ENCODE data around the gene XRCC5.

The XRCC5 gene

DNA sequence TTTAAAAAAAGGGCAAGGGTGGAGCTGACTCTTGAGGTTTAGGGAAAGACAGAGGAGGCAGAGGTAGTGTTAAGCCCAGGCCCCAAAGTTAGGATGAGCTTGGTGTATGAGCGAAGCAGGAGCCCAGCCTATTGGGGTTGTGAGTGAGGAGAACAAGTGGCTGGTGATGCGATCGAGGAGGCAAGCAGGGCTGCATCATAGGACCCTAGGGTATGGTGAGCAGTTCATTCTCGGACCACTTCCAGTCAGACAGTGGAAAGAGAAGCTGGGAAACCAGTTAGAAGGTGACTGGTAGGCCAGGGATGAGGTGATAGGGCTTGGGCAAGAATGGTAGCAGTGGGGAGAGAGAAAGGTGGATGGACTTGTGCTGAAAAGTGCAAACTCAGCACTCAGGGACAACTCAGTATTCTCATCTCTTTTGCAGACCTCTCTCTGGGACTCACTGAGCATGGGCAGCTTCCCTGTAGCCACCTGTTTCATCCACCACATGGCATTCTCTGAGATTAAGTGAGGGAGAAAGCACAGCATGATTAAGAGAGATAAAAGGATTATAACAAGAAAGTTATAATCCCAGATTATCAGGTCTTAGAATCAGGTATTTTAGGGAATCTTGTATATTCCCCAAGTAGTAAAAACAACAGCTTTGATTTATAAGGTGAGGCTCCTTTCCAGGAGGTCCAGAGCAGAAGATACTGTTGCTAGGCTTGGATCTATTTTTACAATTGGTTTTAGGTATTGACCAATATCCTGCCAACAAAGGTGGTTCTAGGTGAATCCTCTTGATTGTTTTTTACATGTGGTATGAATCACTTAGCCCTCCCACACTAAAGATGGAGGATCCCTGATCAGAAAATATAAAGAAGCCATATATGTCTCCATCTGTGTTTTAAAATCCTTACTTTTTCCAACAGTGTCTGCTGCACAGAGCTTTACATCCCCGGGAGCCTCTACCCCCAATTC, 38.3 kb downstream of the XRCC5 start:
- Histone ChIP-seq H3K27ac (no peak overlapping the region), H3K36me3 (ENCODE audit: insufficient read depth, low read length) (peaks cover 98% of the 10 kb centered on the region), H3K4me3 (no peak overlapping the region), H3K9me3 (ENCODE audit: low read depth, low read length) (no peaks in the 10 kb centered on the region), H3K9ac (ENCODE audit: insufficient read length) (no peak overlapping the region)
- DNase-seq (ENCODE audit: low read depth, low spot score): no peak
- TF ChIP-seq FOXP2 (optimal IDR thresholded peaks at IDR 0.05; ENCODE audit: control extremely low read depth, extremely low read length, insufficient read depth): no peak
- no peak for TF ChIP-seq EZH2 (IDR thresholded peaks at IDR 0.05)
- TF ChIP-seq POLR2AphosphoS5 (IDR thresholded peaks at IDR 0.05; ENCODE audit: borderline replicate concordance, low read depth, low read length): no peak

DNA sequence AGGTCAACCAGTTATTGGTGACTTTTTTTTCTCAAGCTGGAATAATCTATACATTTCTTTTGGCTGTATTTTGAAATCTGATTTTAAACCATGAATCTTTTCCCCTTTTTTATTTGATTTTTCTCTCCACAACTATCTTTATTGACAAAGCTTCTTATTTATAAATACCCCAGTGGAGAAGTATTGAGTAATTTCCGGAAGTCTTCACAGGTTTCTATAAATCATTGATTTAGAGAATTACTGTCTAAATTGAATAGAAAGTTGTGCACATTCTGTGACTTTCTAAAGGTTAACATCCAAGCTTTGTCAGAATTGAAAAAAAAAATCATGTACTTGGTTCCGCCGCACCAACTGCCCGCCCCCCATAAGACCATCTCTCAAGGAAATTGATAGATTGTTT, 39.8 kb downstream of the XRCC5 start:
- Histone ChIP-seq H3K9ac (ENCODE audit: insufficient read length) (no peak overlapping the region), H3K36me3 (ENCODE audit: insufficient read depth, low read length) (peaks cover 99% of the 10 kb centered on the region), H3K9me3 (ENCODE audit: low read depth, low read length) (no peaks in the 10 kb centered on the region), H3K27ac (no peak overlapping the region), H3K4me3 (no peak overlapping the region)
- DNase-seq (ENCODE audit: low read depth, low spot score): no peak
- TF ChIP-seq FOXP2 (optimal IDR thresholded peaks at IDR 0.05; ENCODE audit: control extremely low read depth, extremely low read length, insufficient read depth): no peak
- no peak for TF ChIP-seq EZH2 (IDR thresholded peaks at IDR 0.05)
- no peak for TF ChIP-seq POLR2AphosphoS5 (IDR thresholded peaks at IDR 0.05; ENCODE audit: borderline replicate concordance, low read depth, low read length)

DNA sequence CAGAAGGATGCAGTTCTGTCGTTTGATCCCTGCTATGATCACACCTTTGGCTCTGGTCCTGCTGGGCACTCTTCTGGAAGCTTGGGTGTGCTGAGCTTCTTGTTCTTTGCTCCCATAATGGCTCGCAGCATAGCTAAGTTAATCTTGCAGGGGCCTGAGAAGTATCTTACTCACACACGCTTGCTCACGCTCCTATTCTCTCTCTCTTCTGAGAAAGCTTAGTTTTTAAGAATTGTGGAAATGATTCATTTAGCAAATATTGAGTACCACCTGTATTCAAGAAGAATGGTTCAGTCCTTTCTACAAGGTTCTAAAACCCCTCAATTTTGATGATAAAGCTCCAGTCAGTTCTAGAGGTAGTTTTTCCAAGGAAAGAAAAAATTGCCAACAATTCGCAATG, 40.6 kb downstream of the XRCC5 start:
- Histone ChIP-seq H3K27ac (no peak overlapping the region), H3K36me3 (ENCODE audit: insufficient read depth, low read length) (peaks cover 99% of the 10 kb centered on the region), H3K9ac (ENCODE audit: insufficient read length) (no peak overlapping the region), H3K9me3 (ENCODE audit: low read depth, low read length) (no peaks in the 10 kb centered on the region), H3K4me3 (no peak overlapping the region)
- no peak for DNase-seq (ENCODE audit: low read depth, low spot score)
- TF ChIP-seq EZH2 (IDR thresholded peaks at IDR 0.05) (no peak), POLR2AphosphoS5 (IDR thresholded peaks at IDR 0.05; ENCODE audit: borderline replicate concordance, low read depth, low read length) (no peak), FOXP2 (optimal IDR thresholded peaks at IDR 0.05; ENCODE audit: control extremely low read depth, extremely low read length, insufficient read depth) (no peak)

DNA sequence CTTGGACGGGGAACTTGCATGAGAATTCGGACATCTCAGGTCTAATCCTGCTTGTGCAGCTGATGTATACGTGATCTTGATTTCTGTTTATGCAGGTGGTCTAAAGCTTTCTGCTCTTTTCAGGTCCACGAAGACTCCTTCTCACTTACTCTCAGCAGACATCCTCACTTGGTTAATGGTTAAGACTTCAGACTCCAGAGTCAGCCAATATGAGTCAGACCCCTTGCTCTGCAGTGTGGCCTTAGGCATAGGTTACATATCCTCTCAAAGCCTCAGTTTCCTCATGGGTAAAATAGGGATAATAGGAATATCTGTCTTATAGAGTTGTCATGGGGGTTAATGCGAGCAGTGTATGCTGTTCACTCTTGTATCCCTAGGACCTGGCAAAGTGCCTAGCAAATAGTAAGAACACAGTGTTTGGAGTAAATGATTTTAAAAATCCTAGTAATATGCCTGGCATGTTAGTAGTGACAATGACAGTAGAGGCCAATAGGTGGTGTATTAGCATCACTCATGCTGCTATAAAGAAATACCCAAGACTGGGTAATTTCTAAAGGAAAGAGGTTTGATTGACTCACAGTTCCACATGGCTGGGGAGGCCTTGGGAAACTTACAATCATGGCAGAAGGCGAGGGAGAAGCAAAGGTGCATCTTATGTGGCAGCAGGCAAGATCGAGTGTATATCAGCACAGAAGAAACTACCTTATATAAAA, 42.3 kb downstream of the XRCC5 start:
- no peak overlapping the region for H3K9ac ChIP-seq (ENCODE audit: insufficient read length)
- DNase-seq (ENCODE audit: low read depth, low spot score): no peak
- H3K36me3 ChIP-seq (ENCODE audit: insufficient read depth, low read length): peaks cover 99% of the 10 kb centered on the region
- no peak overlapping the region for H3K4me3 ChIP-seq
- no peaks in the 10 kb centered on the region for H3K9me3 ChIP-seq (ENCODE audit: low read depth, low read length)
- TF ChIP-seq FOXP2 (optimal IDR thresholded peaks at IDR 0.05; ENCODE audit: control extremely low read depth, extremely low read length, insufficient read depth) (no peak), POLR2AphosphoS5 (IDR thresholded peaks at IDR 0.05; ENCODE audit: borderline replicate concordance, low read depth, low read length) (no peak), EZH2 (IDR thresholded peaks at IDR 0.05) (no peak)
- no peak overlapping the region for H3K27ac ChIP-seq

DNA sequence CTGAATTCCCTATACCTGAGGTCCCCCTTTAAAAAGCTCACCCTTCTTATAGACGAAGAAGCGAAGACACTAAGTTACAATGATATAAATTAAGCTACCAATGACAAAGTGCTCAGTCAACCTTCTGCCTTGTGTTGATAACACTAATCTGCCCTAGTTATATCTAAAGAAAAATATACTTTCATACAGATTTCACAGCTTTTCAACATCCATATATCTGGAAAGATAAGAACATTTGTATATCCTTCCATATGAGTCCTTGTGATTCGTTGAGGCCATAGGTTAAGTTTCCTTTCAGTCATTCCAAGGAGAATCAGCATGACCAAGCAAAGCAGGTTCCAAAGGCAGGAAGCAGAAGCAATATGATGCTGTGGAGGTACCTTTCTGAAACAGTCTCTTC, 46.8 kb downstream of the XRCC5 start:
- 0 out of 2 replicates have a peak overlapping the region, but pooled peaks have one; percentile 17 for H3K27ac ChIP-seq
- H3K4me3 ChIP-seq: no peak overlapping the region
- H3K9ac ChIP-seq (ENCODE audit: insufficient read length): no peak overlapping the region
- TF ChIP-seq POLR2AphosphoS5 (IDR thresholded peaks at IDR 0.05; ENCODE audit: borderline replicate concordance, low read depth, low read length) (no peak), EZH2 (IDR thresholded peaks at IDR 0.05) (no peak), FOXP2 (optimal IDR thresholded peaks at IDR 0.05; ENCODE audit: control extremely low read depth, extremely low read length, insufficient read depth) (no peak)
- H3K36me3 ChIP-seq (ENCODE audit: insufficient read depth, low read length): peaks cover 96% of the 10 kb centered on the region
- no peaks in the 10 kb centered on the region for H3K9me3 ChIP-seq (ENCODE audit: low read depth, low read length)
- no peak for DNase-seq (ENCODE audit: low read depth, low spot score)

DNA sequence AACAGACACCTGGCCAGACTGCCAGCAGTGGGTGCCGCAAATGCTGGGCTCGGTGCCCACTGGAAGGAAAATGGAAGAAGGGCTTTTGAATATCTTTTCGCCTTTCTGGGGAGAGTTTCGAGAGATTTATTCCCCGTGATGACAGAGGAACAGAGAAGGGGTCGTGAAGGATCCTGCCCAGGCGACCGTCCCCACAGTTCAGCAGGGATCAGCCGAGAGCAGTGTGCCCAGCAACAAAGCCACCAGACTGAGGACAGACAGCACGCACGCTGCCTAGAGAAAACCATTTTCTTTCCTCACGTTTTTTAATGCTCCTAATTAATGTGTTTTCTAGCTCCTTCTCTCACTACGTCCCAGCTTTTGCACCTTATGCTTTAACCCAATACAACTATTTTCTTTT, 47.7 kb downstream of the XRCC5 start:
- Histone ChIP-seq H3K27ac (no peak overlapping the region), H3K9me3 (ENCODE audit: low read depth, low read length) (no peaks in the 10 kb centered on the region), H3K36me3 (ENCODE audit: insufficient read depth, low read length) (peaks cover 96% of the 10 kb centered on the region), H3K4me3 (no peak overlapping the region), H3K9ac (ENCODE audit: insufficient read length) (no peak overlapping the region)
- DNase-seq (ENCODE audit: low read depth, low spot score): no peak
- no peak for TF ChIP-seq POLR2AphosphoS5 (IDR thresholded peaks at IDR 0.05; ENCODE audit: borderline replicate concordance, low read depth, low read length)
- no peak for TF ChIP-seq EZH2 (IDR thresholded peaks at IDR 0.05)

DNA sequence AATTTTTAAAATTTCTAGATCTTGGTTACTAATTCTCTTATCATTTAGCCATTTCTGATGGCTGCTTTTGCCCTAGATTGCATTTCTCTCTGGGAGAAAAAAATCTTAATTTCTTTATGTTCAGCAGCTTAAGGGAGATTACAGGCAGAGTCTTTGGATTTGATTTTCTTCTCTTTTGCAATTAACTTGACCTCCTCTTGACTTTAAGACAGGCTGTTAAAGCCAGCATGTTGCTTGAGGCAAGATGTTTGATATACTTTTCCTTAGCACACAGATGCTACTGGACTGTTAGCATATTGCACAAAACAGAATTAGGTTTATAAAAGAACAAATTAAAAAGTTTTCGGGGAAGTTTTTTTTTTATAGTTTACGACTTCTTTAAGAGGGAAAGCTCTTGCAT, 50.0 kb downstream of the XRCC5 start:
- Histone ChIP-seq H3K9me3 (ENCODE audit: low read depth, low read length) (no peaks in the 10 kb centered on the region), H3K36me3 (ENCODE audit: insufficient read depth, low read length) (peaks cover 96% of the 10 kb centered on the region), H3K27ac (no peak overlapping the region), H3K4me3 (no peak overlapping the region), H3K9ac (ENCODE audit: insufficient read length) (no peak overlapping the region)
- TF ChIP-seq POLR2AphosphoS5 (IDR thresholded peaks at IDR 0.05; ENCODE audit: borderline replicate concordance, low read depth, low read length): no peak
- no peak for TF ChIP-seq EZH2 (IDR thresholded peaks at IDR 0.05)
- no peak for TF ChIP-seq FOXP2 (optimal IDR thresholded peaks at IDR 0.05; ENCODE audit: control extremely low read depth, extremely low read length, insufficient read depth)
- no peak for DNase-seq (ENCODE audit: low read depth, low spot score)

DNA sequence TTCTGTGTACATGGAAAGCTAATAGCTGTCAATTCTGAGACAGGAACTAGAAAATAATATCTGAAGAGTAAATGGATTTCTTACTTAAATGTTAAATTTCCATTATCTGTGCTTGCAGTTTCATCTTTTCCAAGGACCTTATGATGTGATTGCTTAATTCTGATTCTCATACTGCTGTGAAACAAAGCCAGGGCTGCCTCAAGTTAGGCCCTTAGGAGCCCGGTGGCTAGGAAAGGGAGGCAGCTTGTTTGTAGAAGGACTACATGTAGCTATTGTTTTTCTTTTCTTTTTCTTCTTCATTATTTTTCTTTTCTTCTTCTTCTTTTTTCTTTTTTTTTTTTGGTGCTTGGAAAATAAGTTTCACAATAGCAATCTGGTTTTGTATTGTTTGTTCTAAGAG, 50.5 kb downstream of the XRCC5 start:
- TF ChIP-seq EZH2 (IDR thresholded peaks at IDR 0.05): no peak
- no peak for TF ChIP-seq FOXP2 (optimal IDR thresholded peaks at IDR 0.05; ENCODE audit: control extremely low read depth, extremely low read length, insufficient read depth)
- no peak for TF ChIP-seq POLR2AphosphoS5 (IDR thresholded peaks at IDR 0.05; ENCODE audit: borderline replicate concordance, low read depth, low read length)
- Histone ChIP-seq H3K27ac (0 out of 2 replicates have a peak overlapping the region, but pooled peaks have one; percentile 10), H3K9ac (ENCODE audit: insufficient read length) (no peak overlapping the region), H3K9me3 (ENCODE audit: low read depth, low read length) (no peaks in the 10 kb centered on the region), H3K36me3 (ENCODE audit: insufficient read depth, low read length) (peaks cover 96% of the 10 kb centered on the region), H3K4me3 (no peak overlapping the region)
- DNase-seq (ENCODE audit: low read depth, low spot score): no peak
